Activated T-helper 9 cell treated with anti-CD3 and anti-CD28 coated beads, Interleukin-2, amount 50 U/mL, for 16 hours (primary cell): ENCODE measurements around the gene POU2F1.

Source experiments
- DNase-seq: peaks from one replicate; pipeline ENCODE4 v3.0.0-alpha.2; 2020; ENCODE audit warnings: low read depth

Gene POU2F1

GRCh38 chr1:167272369-167272957 is 51.8 kb downstream of the POU2F1 start:
- no peak for DNase-seq

- no peak for DNase-seq
Measured at GRCh38 chr1:167273027-167273800, 52.5 kb downstream of the POU2F1 start.

- no peak for DNase-seq
Measured at GRCh38 chr1:167274061-167274460, 53.4 kb downstream of the POU2F1 start.

GRCh38 chr1:167276969-167277368 is 56.3 kb downstream of the POU2F1 start:
- DNase-seq: no peak

GRCh38 chr1:167278497-167278896 is 57.8 kb downstream of the POU2F1 start:
- no peak for DNase-seq

GRCh38 chr1:167280912-167281311 is 60.2 kb downstream of the POU2F1 start:
- DNase-seq: no peak

GRCh38 chr1:167288390-167289074 is 67.8 kb downstream of the POU2F1 start:
- DNase-seq: no peak

- DNase-seq: no peak
Measured at GRCh38 chr1:167289075-167289442, 68.4 kb downstream of the POU2F1 start.

GRCh38 chr1:167289966-167290365 is 69.3 kb downstream of the POU2F1 start:
- DNase-seq: no peak

- no peak for DNase-seq
Measured at GRCh38 chr1:167291539-167292185, 71.0 kb downstream of the POU2F1 start.

- no peak for DNase-seq
Measured at GRCh38 chr1:167292216-167292615, 71.5 kb downstream of the POU2F1 start.

GRCh38 chr1:167293057-167293456 is 72.4 kb downstream of the POU2F1 start:
- DNase-seq: no peak

GRCh38 chr1:167294528-167294927 is 73.8 kb downstream of the POU2F1 start:
- DNase-seq: no peak

- DNase-seq: no peak
Measured at GRCh38 chr1:167297222-167298214, 76.8 kb downstream of the POU2F1 start.

GRCh38 chr1:167298325-167298724 is 77.6 kb downstream of the POU2F1 start:
- DNase-seq: no peak

GRCh38 chr1:167301355-167301754 is 80.7 kb downstream of the POU2F1 start:
- DNase-seq: no peak

- DNase-seq: no peak
Measured at GRCh38 chr1:167304165-167304564, 83.5 kb downstream of the POU2F1 start.

- DNase-seq: no peak
Measured at GRCh38 chr1:167305059-167305705, 84.5 kb downstream of the POU2F1 start.

- no peak for DNase-seq
Measured at GRCh38 chr1:167305706-167306277, 85.1 kb downstream of the POU2F1 start.

GRCh38 chr1:167310732-167311131 is 90.0 kb downstream of the POU2F1 start:
- no peak for DNase-seq

GRCh38 chr1:167312871-167313270 is 92.2 kb downstream of the POU2F1 start:
- DNase-seq: no peak
